Fibroblast of villous mesenchyme (primary cell): Measurements from ENCODE around the gene GRM7. TPM values are rescaled to one million over a fixed set of nuclear protein-coding genes. Genes with fewer than 3 reads are reported as not detected.

ENCODE experiments used
- DNase-seq: peaks from one replicate; pipeline ENCODE4 v3.0.0-alpha.2; 2010; ENCODE audit warnings: low read depth
- H3K4me3 ChIP-seq: 2 replicates; pipeline ENCODE4 v1.5.1; 2011; ENCODE audit warnings: low read depth, mild to moderate bottlenecking, low read length
- CTCF ChIP-seq: IDR thresholded peaks from 2 replicates; pipeline ENCODE4 v1.5.1; 2012; ENCODE audit warnings: low read depth, mild to moderate bottlenecking, low read length; ENCODE audit not compliant: insufficient read depth
- total RNA-seq: library from RNA; depleted of rRNA; stranded (reverse); fragments of >200 nt; gene quantifications from 2 replicates; pipeline ENCODE4 v1.2.3, GENCODE V29; 2012

GRM7 gene
- total RNA-seq, 1 donor = not detected

DNA sequence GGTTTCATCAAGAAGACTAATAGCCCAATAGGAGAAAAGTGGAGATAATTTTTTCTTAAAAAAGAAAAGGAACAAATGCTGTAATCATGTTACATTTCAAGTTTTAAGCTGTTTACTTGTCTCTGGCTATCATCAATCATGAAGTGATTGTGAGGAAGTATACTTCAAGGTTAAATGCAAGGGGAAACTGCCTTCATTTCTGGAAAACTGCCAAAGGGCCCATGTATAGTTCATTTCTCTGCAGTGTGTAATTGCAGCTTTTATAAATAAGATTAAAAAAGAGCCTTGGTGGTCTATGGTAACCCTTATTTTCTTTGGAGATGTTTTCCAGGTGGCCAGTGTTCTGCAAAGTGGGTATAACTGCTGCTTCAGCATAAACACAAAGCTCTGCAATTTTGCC, 101.9 kb downstream of the GRM7 start:
- DNase-seq = no peak
- no peak for TF ChIP-seq CTCF

DNA sequence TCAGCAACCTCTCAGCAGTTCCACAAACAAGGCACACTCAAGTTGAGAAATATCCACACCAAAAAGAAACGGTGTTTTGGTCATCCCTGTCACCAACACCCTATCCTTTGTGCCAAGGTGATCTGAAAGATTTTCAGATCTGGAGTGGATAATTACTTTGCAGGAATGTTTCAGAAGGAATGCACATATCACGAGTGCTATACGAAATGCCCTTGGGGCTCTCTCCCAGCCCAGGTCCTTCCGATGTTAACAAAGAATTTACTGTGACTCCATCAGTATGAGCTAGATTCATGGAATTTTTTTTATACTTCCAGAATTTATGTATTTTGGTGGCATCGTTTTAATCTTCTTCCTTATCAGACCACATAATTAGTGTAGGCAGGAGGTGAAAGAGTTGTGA, 105.0 kb downstream of the GRM7 start:
- DNase-seq = no peak
- TF ChIP-seq CTCF = no peak
- no peak overlapping the region for H3K4me3 ChIP-seq

More for the DNA sequence above, 101.9 kb downstream of the GRM7 start:
- H3K4me3 ChIP-seq = no peak overlapping the region

DNA sequence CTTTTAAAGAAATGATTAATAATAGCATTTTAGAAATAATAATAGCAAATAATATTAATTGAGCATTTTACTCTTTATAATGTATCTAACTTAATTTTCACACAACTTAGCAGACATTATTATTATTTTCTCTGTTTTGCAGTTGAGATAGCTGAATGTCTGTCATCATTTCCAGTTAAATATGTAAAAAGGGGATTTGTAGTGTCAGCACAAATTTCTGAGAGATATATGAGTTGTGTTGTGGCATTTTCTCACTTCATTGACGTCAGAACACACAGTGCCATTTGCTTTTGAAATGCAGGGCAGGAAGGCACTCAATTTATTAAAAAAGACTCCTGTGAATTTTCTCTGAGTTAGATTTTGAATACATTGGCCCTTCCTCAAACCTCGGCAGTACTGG, 111.0 kb downstream of the GRM7 start:
- no peak overlapping the region for H3K4me3 ChIP-seq
- no peak for TF ChIP-seq CTCF
- no peak for DNase-seq

GRCh38 chr3:6985848-6986247, 124.9 kb downstream of the GRM7 start:
- no peak overlapping the region for H3K4me3 ChIP-seq
- TF ChIP-seq CTCF = no peak
- no peak for DNase-seq

GRCh38 chr3:6989608-6990291, 128.8 kb downstream of the GRM7 start:
- H3K4me3 ChIP-seq = no peak overlapping the region
- TF ChIP-seq CTCF = no peak
- no peak for DNase-seq

DNA sequence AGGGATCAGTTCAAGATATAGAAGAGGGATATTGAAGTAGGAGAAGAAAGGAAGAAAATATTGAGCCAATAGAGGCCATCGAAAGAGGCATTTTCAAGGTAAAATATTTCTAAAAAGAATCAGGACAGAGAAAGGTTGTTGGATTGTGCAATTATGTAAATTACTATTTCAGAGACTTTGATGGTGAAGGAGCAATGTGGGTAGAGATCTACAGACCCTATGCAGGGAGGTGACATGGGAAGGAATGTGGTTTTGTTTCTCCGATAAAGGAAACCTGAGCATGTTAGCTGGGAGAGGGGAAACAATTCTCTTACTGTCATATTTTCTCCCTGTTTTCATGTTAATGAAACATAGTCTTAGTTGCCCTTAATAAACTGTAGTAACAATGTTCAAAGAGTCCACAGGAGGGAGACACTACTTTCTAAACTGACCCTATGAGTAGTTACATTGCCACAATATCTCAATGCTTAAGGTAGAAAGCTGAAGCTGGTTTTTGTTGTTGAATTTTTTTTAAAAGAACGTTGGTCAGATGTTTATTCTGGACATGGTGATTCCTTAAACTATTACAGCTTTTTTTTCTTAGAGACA, 133.3 kb downstream of the GRM7 start:
- no peak for DNase-seq
- no peak overlapping the region for H3K4me3 ChIP-seq
- no peak for TF ChIP-seq CTCF
